Breast epithelium (tissue), 3 donors: Measurements from ENCODE around the gene UTS2R.

ENCODE experiments used
- POLR2A ChIP-seq: fragments of 450-650 bp; IDR thresholded peaks from one replicate; pipeline ENCODE4 v1.6.1; 2016; ENCODE audit warnings: antibody characterized with exemption, mild to moderate bottlenecking, moderate library complexity
- POLR2AphosphoS5 ChIP-seq, 3 donors: sonication (generic); formaldehyde crosslinking; IDR thresholded peaks; one replicate each; pipeline ENCODE4 v1.6.1; 2017; ENCODE audit warnings: antibody characterized with exemption in 3 of 3
- TF ChIP-seq, protein P1 (sequence below), 3 donors: fragments of 450-650 bp; IDR thresholded peaks; one replicate each; pipeline ENCODE4 v1.5.1; 2016 to 2017; ENCODE audit warnings: antibody characterized with exemption in 3 of 3, mild to moderate bottlenecking in 3 of 3, moderate library complexity in 3 of 3

DNA sequence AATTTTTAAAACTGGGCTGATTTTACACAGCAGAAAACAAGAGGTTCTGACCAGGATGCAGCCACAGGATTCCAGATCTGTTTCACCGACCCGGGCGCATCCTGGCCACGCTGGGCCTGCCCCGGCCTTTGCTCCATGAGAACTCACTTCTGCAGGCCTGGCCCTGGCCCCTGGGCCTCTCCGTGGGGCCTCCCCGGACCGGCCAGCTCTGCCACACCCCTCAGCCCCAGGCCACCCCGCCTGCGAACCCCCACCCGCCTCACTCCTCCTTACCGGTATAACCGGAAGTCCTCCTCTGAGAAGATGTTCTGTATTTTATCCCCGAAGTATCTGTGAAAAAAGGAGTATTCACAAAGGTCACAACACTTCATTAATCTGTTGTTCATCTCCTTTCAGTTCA lies 33.5 kb downstream of the UTS2R start:
- TF ChIP-seq, protein P1, sequence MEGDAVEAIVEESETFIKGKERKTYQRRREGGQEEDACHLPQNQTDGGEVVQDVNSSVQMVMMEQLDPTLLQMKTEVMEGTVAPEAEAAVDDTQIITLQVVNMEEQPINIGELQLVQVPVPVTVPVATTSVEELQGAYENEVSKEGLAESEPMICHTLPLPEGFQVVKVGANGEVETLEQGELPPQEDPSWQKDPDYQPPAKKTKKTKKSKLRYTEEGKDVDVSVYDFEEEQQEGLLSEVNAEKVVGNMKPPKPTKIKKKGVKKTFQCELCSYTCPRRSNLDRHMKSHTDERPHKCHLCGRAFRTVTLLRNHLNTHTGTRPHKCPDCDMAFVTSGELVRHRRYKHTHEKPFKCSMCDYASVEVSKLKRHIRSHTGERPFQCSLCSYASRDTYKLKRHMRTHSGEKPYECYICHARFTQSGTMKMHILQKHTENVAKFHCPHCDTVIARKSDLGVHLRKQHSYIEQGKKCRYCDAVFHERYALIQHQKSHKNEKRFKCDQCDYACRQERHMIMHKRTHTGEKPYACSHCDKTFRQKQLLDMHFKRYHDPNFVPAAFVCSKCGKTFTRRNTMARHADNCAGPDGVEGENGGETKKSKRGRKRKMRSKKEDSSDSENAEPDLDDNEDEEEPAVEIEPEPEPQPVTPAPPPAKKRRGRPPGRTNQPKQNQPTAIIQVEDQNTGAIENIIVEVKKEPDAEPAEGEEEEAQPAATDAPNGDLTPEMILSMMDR (IDR thresholded peaks at IDR 0.05), result no peak
- TF ChIP-seq POLR2A, result no peak
- TF ChIP-seq POLR2AphosphoS5 (IDR thresholded peaks at IDR 0.05), result no peak
